Left lung (tissue), 10 donors: ENCODE results near the gene PTGDR. TPM values are rescaled to one million over a fixed set of nuclear protein-coding genes. Genes with fewer than 3 reads are reported as not detected.
A peak's percentile ranks its signal among the peaks of the same experiment; 100 is the strongest.

Experiments used
- ATAC-seq: fragments of 200-7000 bp; cut with Tn5 transposase; one replicate; pipeline ENCODE4 v1.9.1; 2020; ENCODE audit warnings: moderate library complexity
- DNase-seq, 4 donors: peaks; one replicate each; pipeline ENCODE4 v3.0.0-alpha.2; 2013 to 2020
- H3K27ac ChIP-seq, 2 donors: fragments of 200-600 bp; sonication (generic) in 1 of 2; one replicate each; pipeline versions ENCODE4 v1.5.0 to v1.8.0; 2020 to 2021
- H3K27me3 ChIP-seq, 2 donors: fragments of 200-600 bp; sonication (generic) in 1 of 2; one replicate each; pipeline versions ENCODE4 v1.5.0 to v1.8.0; 2020 to 2021
- H3K36me3 ChIP-seq, 2 donors: fragments of 200-600 bp; sonication (generic) in 1 of 2; one replicate each; pipeline versions ENCODE4 v1.5.0 to v1.8.0; 2020 to 2021
- H3K4me1 ChIP-seq, 2 donors: fragments of 200-600 bp; one replicate each; pipeline ENCODE4 v1.8.0; 2021
- H3K4me3 ChIP-seq, 2 donors: fragments of 200-600 bp; sonication (generic) in 1 of 2; one replicate each; pipeline versions ENCODE4 v1.5.0 to v1.8.0; 2020 to 2021; ENCODE audit warnings: mild to moderate bottlenecking in 1 of 2
- H3K9me3 ChIP-seq, 2 donors: fragments of 200-600 bp; sonication (generic) in 1 of 2; one replicate each; pipeline versions ENCODE4 v1.5.0 to v1.8.0; 2020 to 2021
- CTCF ChIP-seq, 2 donors: fragments of 200-600 bp; sonication (generic) in 1 of 2; IDR thresholded peaks; one replicate each; pipeline versions ENCODE4 v1.5.0 to v1.8.0; 2021; ENCODE audit warnings: antibody characterized with exemption in 2 of 2
- intact Hi-C, 2 donors: fragments of 100-400 bp; cut with DNase I; formaldehyde crosslinking; loops; one replicate each; pipeline versions ENCODE4 v1.11.2 to v1.14.2; 2022
- polyA plus RNA-seq, 6 donors: library from polyadenylated mRNA; unstranded; fragments of 120-200 nt; gene quantifications; one replicate each; pipeline ENCODE4 v1.2.1, GENCODE V29; 2013; ENCODE audit not compliant: insufficient read length in 6 of 6
- total RNA-seq, 2 donors: library from RNA; stranded (reverse); fragmentation: NEBNext Ultra II Directional; extraction: Animal tissue kit (Norgen Biotek cat#: 25700); gene quantifications; one replicate each; pipeline ENCODE4 v1.2.1, GENCODE V29; 2021
- donor health status: DM: no; HTN: yes; CAD: no.
- donor health status: DM: no; HTN: no; CAD: no.

The PTGDR gene
- total and polyA plus RNA-seq, 8 donors = 0.11 to 0.97 (median 0.38) TPM

GRCh38 chr14:52251724-52252123 lies 15.8 kb upstream of the PTGDR start:
- no peaks in the 10 kb centered on the region for H3K9me3 ChIP-seq
- H3K4me1 ChIP-seq = no peaks in the 10 kb centered on the region
- no peaks in the 10 kb centered on the region for H3K36me3 ChIP-seq
- intact Hi-C loops = no loop called here
- TF ChIP-seq CTCF (IDR thresholded peaks at IDR 0.05) = no peak
- DNase-seq = no peak
- no peak overlapping the region for H3K27ac ChIP-seq
- no peaks in the 10 kb centered on the region for H3K27me3 ChIP-seq
- no peak overlapping the region for H3K4me3 ChIP-seq
- no peak for ATAC-seq

- no peak for TF ChIP-seq CTCF (IDR thresholded peaks at IDR 0.05)
- ATAC-seq (no peak), DNase-seq (no peak)
- H3K36me3 ChIP-seq = no peaks in the 10 kb centered on the region
- no peak overlapping the region for H3K27ac ChIP-seq
- no peak overlapping the region for H3K4me3 ChIP-seq
- no peaks in the 10 kb centered on the region for H3K4me1 ChIP-seq
- intact Hi-C loops = no loop called here
- H3K27me3 ChIP-seq = no peaks in the 10 kb centered on the region
- H3K9me3 ChIP-seq = no peaks in the 10 kb centered on the region
Observed at GRCh38 chr14:52253503-52253902, 14.0 kb upstream of the PTGDR start.

- H3K4me1 ChIP-seq = no peaks in the 10 kb centered on the region
- H3K4me3 ChIP-seq = no peak overlapping the region
- DNase-seq (no peak), ATAC-seq (no peak)
- TF ChIP-seq CTCF (IDR thresholded peaks at IDR 0.05) = no peak
- no peaks in the 10 kb centered on the region for H3K36me3 ChIP-seq
- no peak overlapping the region for H3K27ac ChIP-seq
- H3K27me3 ChIP-seq = no peaks in the 10 kb centered on the region
- intact Hi-C loops = no loop called here
- H3K9me3 ChIP-seq = no peaks in the 10 kb centered on the region
Observed at GRCh38 chr14:52254086-52254485, 13.4 kb upstream of the PTGDR start.

GRCh38 chr14:52258783-52259182 lies 8.7 kb upstream of the PTGDR start:
- Histone ChIP-seq H3K27me3 (no peaks in the 10 kb centered on the region), H3K4me3 (no peak overlapping the region), H3K36me3 (no peaks in the 10 kb centered on the region), H3K4me1 (no peaks in the 10 kb centered on the region), H3K9me3 (no peaks in the 10 kb centered on the region), H3K27ac (no peak overlapping the region)
- ATAC-seq = no peak
- no peak for TF ChIP-seq CTCF (IDR thresholded peaks at IDR 0.05)
- DNase-seq = no peak
- intact Hi-C loops = no loop called here

GRCh38 chr14:52259434-52259833 lies 8.1 kb upstream of the PTGDR start:
- no peaks in the 10 kb centered on the region for H3K4me1 ChIP-seq
- peak in 1 of 4 donors; percentile 9 for DNase-seq
- no peak overlapping the region for H3K27ac ChIP-seq
- no peak overlapping the region for H3K4me3 ChIP-seq
- H3K36me3 ChIP-seq = no peaks in the 10 kb centered on the region
- TF ChIP-seq CTCF (IDR thresholded peaks at IDR 0.05) = no peak
- H3K9me3 ChIP-seq = no peaks in the 10 kb centered on the region
- no peak for ATAC-seq
- intact Hi-C loops = no loop called here
- no peaks in the 10 kb centered on the region for H3K27me3 ChIP-seq
